GM12878 (cell line): ENCODE results near the gene CCDC159. TPM values are rescaled to one million over a fixed set of nuclear protein-coding genes. Genes with fewer than 3 reads are reported as not detected.

Source experiments
- ATAC-seq: fragments of 200-7000 bp; cut with Tn5 transposase; 3 replicates; pipeline ENCODE4 v1.9.1; 2020; ENCODE audit warnings: mild to moderate bottlenecking, moderate library complexity
- BruUV-seq: library from RNA; stranded (reverse); fragments of 400-500 nt; replicated peaks from 2 replicates; lab custom pipeline; 2021; lab: Mats Ljungman, UMichigan
- CTCF ChIA-PET: fragments of 300-600 bp; sonication (Branson Sonifier 250); formaldehyde crosslinking; extraction: SDS; loops from one replicate; lab custom pipeline; 2021; ENCODE audit warnings: inconsistent platforms; lab: Yijun Ruan, JAX
- POLR2A ChIA-PET: fragments of 350-600 bp; formaldehyde crosslinking; extraction: SDS; loops from one replicate; lab custom pipeline; 2021; ENCODE audit warnings: inconsistent platforms; lab: Charles Lee
- RAD21 ChIA-PET: fragments of 300-600 bp; sonication (Branson Sonifier 250); formaldehyde crosslinking; loops from one replicate; lab custom pipeline; 2023; ENCODE audit warnings: antibody characterized with exemption; ENCODE audit not compliant: unreplicated experiment; lab: Charles Lee
- SMC1A ChIA-PET: fragments of 300-600 bp; sonication (Branson Sonifier 250); formaldehyde crosslinking; loops from one replicate; lab custom pipeline; 2023; ENCODE audit not compliant: unreplicated experiment, uncharacterized antibody; lab: Charles Lee
- DNase-seq: peaks from one replicate; pipeline ENCODE4 v3.0.0-alpha.2; 2011; ENCODE audit warnings: low read depth, low spot score
- FAIRE-seq: peaks from 3 replicates; lab custom pipeline; 2011; peaks lifted over from hg19 to GRCh38; lab: Jason Lieb, UNC
- H2AFZ ChIP-seq: 2 replicates; pipeline ENCODE4 v1.6.0; 2011; ENCODE audit warnings: low read depth, low read length, control low read depth; ENCODE audit not compliant: control insufficient read depth
- H3K27ac ChIP-seq: 2 replicates; pipeline ENCODE4 v1.5.1; 2011; ENCODE audit warnings: control low read depth; ENCODE audit not compliant: control insufficient read depth, insufficient read depth
- H3K27me3 ChIP-seq, 2 experiments: replicated peaks in 1 of 2; 2 replicates each; pipeline versions ENCODE4 v1.6.0 to v1.6.1; 2011; ENCODE audit warnings: low read length in 1 of 2; ENCODE audit not compliant: control insufficient read depth in 2 of 2, insufficient read depth in 2 of 2
- H3K36me3 ChIP-seq, 2 experiments: 2 replicates each; pipeline ENCODE4 v1.5.1; 2011; ENCODE audit warnings: low read length in 1 of 2; ENCODE audit not compliant: control insufficient read depth in 2 of 2, insufficient read depth in 2 of 2
- H3K4me1 ChIP-seq: 2 replicates; pipeline ENCODE4 v1.6.1; 2011; ENCODE audit warnings: mild to moderate bottlenecking, low read length, moderate library complexity, mixed read lengths; ENCODE audit not compliant: control insufficient read depth, insufficient read depth
- H3K4me2 ChIP-seq: 2 replicates; pipeline ENCODE4 v1.6.0; 2011; ENCODE audit warnings: control low read depth; ENCODE audit not compliant: control insufficient read depth, insufficient read depth
- H3K4me3 ChIP-seq: fragments of 200-600 bp; sonication (generic); 2 replicates; pipeline ENCODE4 v1.5.1; 2016
- H3K79me2 ChIP-seq: 2 replicates; pipeline ENCODE4 v1.6.0; 2011; ENCODE audit warnings: low read length; ENCODE audit not compliant: control insufficient read depth, insufficient read depth
- H3K9ac ChIP-seq: 2 replicates; pipeline ENCODE4 v1.8.0; 2011; ENCODE audit warnings: low read length, control low read depth, mixed read lengths; ENCODE audit not compliant: control insufficient read depth, insufficient read depth
- H3K9me3 ChIP-seq: replicated peaks from 3 replicates; pipeline ENCODE4 v1.5.1; 2011; ENCODE audit warnings: mild to moderate bottlenecking, low read length; ENCODE audit not compliant: control insufficient read depth, insufficient read depth
- H4K20me1 ChIP-seq: 2 replicates; pipeline ENCODE4 v1.6.0; 2011; ENCODE audit not compliant: control insufficient read depth, insufficient read depth
- BCL3 ChIP-seq: IDR thresholded peaks from 2 replicates; pipeline ENCODE4 v1.6.1; 2011; ENCODE audit warnings: borderline replicate concordance, low read depth, mild to moderate bottlenecking, moderate library complexity, low read length; ENCODE audit not compliant: insufficient read depth, poor library complexity, severe bottlenecking
- CUX1 ChIP-seq: IDR thresholded peaks from 2 replicates; pipeline ENCODE4 v1.6.1; 2012; ENCODE audit warnings: improper control_type of control experiment, low read depth, low read length; ENCODE audit not compliant: insufficient replicate concordance
- FOXK2 ChIP-seq: fragments of 450-650 bp; IDR thresholded peaks from 2 replicates; pipeline ENCODE4 v1.6.1; 2017; ENCODE audit warnings: mild to moderate bottlenecking, moderate library complexity
- HDAC6 ChIP-seq: fragments of 200-600 bp; sonication (generic); IDR thresholded peaks from one replicate; pipeline ENCODE4 v1.8.0; 2017; ENCODE audit warnings: antibody characterized with exemption; ENCODE audit not compliant: unreplicated experiment
- KAT2A ChIP-seq: conservative IDR thresholded peaks from 2 replicates; pipeline ENCODE4 v1.6.1; 2011; ENCODE audit warnings: low read depth, low read length; ENCODE audit not compliant: control insufficient read depth
- RBBP5 ChIP-seq: fragments of 200-600 bp; sonication (generic); conservative IDR thresholded peaks from 2 replicates; pipeline ENCODE4 v1.6.1; 2016
- RELB ChIP-seq: fragments of 450-650 bp; IDR thresholded peaks from 2 replicates; pipeline ENCODE4 v1.6.1; 2017; ENCODE audit warnings: low read depth, mild to moderate bottlenecking, moderate library complexity
- SPI1 ChIP-seq: IDR thresholded peaks from 2 replicates; pipeline ENCODE4 v1.6.1; 2011; ENCODE audit warnings: low read depth, mild to moderate bottlenecking, low read length, moderate library complexity, borderline replicate concordance; ENCODE audit not compliant: insufficient read depth
- SREBF2 ChIP-seq: IDR thresholded peaks from 2 replicates; pipeline ENCODE4 v1.6.1; 2012; ENCODE audit warnings: mild to moderate bottlenecking, low read length
- TAF1 ChIP-seq: IDR thresholded peaks from 2 replicates; pipeline ENCODE4 v1.6.1; 2011; ENCODE audit warnings: mild to moderate bottlenecking, low read depth, low read length, borderline replicate concordance
- ZNF274 ChIP-seq: IDR thresholded peaks from one replicate; pipeline ENCODE4 v1.8.0; 2011; ENCODE audit not compliant: insufficient read length, insufficient read depth
- in situ Hi-C: fragments of 300-500 bp; cut with MboI; formaldehyde crosslinking; loops from 9 replicates; pipeline ENCODE4 v1.14.3; 2018; ENCODE audit warnings: mixed read lengths
- intact Hi-C: fragments of 100-400 bp; cut with micrococcal nuclease; formaldehyde crosslinking; loops from one replicate; pipeline ENCODE4 v1.14.2; 2022; ENCODE audit not compliant: unreplicated experiment
- polyA plus RNA-seq, 11 experiments: library from polyadenylated mRNA; depleted of rRNA in 4 of 11; unstranded in 6 of 11; stranded (reverse) in 5 of 11; fragments of >200 nt; fragmentation: Nextera tagmentation in 4 of 11; fragmentation: Illumina TruSeq in 1 of 11; extraction: Ambion mirVana in 4 of 11; extraction: Trizol in 1 of 11; gene quantifications; 1 replicate in 1 of 11; 2 replicates in 10 of 11; pipeline versions ENCODE4 v1.2.1 to v1.2.3, GENCODE V29; 2011 to 2016; ENCODE audit warnings: inconsistent platforms in 2 of 11, missing spikeins in 2 of 11, low read depth in 1 of 11
- total RNA-seq, 4 experiments: library from RNA; depleted of rRNA in 3 of 4; stranded (reverse); fragments of >200 nt in 3 of 4; fragmentation: Illumina TruSeq in 1 of 4; extraction: Trizol in 1 of 4; gene quantifications; 2 replicates each; pipeline versions ENCODE4 v1.2.1 to v1.2.3, GENCODE V29; 2013 to 2021

Gene CCDC159
- total and polyA plus RNA-seq, 10 of the 15 experiments (the other 5 are each of a cell fraction or from before 2014, with no cell fraction given) = 0.61 to 14.7 (median 10.1) TPM

GRCh38 chr19:11377237-11377636 lies 30.9 kb downstream of the CCDC159 start:
- BruUV-seq = no TSS peak
- H3K79me2 ChIP-seq = peaks cover 10% of the 10 kb centered on the region
- no peak for ATAC-seq
- peak overlapping the region; percentile 97 for H3K4me2 ChIP-seq
- intact Hi-C loops = no loop called here
- POLR2A ChIA-PET = interaction anchor here (0.5 to 4.8 kb wide), 9 partner anchors 9 to 181 kb away, joined by 3 to 48 read pairs (median 3); partner anchors contain the start of genes CCDC159, ELOF1, ODAD3 and RAB3D
- H2AFZ ChIP-seq = peak overlapping the region; percentile 82
- H3K4me3 ChIP-seq = no peak overlapping the region
- H3K36me3 ChIP-seq = no peaks in the 10 kb centered on the region
- RAD21 ChIA-PET = interaction anchor here (0.7 to 5.2 kb wide), 19 partner anchors 9 to 1346 kb away, joined by 3 to 36 read pairs (median 3); partner anchors contain the start of genes CCDC159, ECSIT, ELOF1 and TMEM205
- peak overlapping the region; percentile 63 for H3K27ac ChIP-seq
- H3K9me3 ChIP-seq = no peaks in the 10 kb centered on the region
- FAIRE-seq = no peak
- peaks cover 28% of the 10 kb centered on the region for H3K4me1 ChIP-seq
- no peaks in the 10 kb centered on the region for H3K27me3 ChIP-seq
- no peak overlapping the region for H3K9ac ChIP-seq
- DNase-seq = no peak
- SMC1A ChIA-PET = interaction anchor here (0.6 to 6.1 kb wide), 13 partner anchors 9 to 211 kb away, joined by 3 to 40 read pairs (median 4); partner anchors contain the start of genes ANGPTL8, CCDC159, TMEM205 and TSPAN16
- in situ Hi-C loops = no loop called here
- no peaks in the 10 kb centered on the region for H4K20me1 ChIP-seq
- CTCF ChIA-PET = interaction anchor here (0.5 to 5.6 kb wide), 26 partner anchors 13 to 956 kb away, joined by 3 to 62 read pairs (median 4); partner anchors contain the start of genes CCDC159, ODAD3, PRKCSH and RAB3D
- TF ChIP-seq ZNF274 = no peak
- TF ChIP-seq HDAC6 = no peak
- TF ChIP-seq KAT2A = no peak
- TF ChIP-seq RBBP5 = no peak
- no peak for TF ChIP-seq SREBF2
- no peak for TF ChIP-seq TAF1
- TF ChIP-seq BCL3 = no peak
- no peak for TF ChIP-seq FOXK2
- no peak for TF ChIP-seq CUX1
- peak; percentile 56; the same call in 1 of the 2 replicates for TF ChIP-seq SPI1
- TF ChIP-seq RELB = peak; percentile 68; the same call in 1 of the 2 replicates
